Astrocyte (in vitro differentiated cells and primary cell): Measurements from ENCODE around the gene CD68.

Source experiments
- CTCF ChIP-seq: IDR thresholded peaks from 2 replicates; pipeline ENCODE4 v1.5.1; 2011; ENCODE audit warnings: low read depth, mild to moderate bottlenecking, inconsistent platforms, low read length, moderate library complexity; ENCODE audit not compliant: insufficient read depth
- EZH2 ChIP-seq: IDR thresholded peaks from 2 replicates; pipeline ENCODE4 v1.6.1; 2012; ENCODE audit warnings: mild to moderate bottlenecking, low read length, inconsistent platforms; ENCODE audit not compliant: insufficient read depth

DNA sequence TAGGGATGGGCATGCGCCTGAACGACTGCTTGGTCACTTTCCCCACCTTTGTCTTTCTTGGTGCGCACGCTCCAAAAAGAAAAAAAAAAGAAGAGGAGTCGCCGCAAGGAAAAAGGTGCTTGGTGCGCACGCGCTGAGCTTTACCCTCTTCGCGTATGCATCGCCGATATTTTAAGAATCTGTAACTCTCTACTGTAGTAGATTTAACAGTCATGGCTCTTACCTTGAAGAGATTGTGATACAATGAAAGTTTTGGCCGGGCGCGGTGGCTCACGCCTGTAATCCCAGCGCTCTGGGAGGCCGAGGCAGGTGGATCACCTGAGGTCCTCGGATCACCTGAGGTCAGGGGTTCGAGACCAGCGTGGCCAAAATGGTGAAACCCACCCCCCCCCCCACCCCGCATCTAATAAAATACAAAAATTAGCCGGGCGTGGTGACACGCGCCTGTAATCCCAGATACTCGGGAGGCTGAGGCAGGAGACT lies 35.9 kb downstream of the CD68 start:
- TF ChIP-seq CTCF (no peak), EZH2 (no peak)
